ENCODE measurements around the gene SF3B6.

Gene SF3B6

DNA sequence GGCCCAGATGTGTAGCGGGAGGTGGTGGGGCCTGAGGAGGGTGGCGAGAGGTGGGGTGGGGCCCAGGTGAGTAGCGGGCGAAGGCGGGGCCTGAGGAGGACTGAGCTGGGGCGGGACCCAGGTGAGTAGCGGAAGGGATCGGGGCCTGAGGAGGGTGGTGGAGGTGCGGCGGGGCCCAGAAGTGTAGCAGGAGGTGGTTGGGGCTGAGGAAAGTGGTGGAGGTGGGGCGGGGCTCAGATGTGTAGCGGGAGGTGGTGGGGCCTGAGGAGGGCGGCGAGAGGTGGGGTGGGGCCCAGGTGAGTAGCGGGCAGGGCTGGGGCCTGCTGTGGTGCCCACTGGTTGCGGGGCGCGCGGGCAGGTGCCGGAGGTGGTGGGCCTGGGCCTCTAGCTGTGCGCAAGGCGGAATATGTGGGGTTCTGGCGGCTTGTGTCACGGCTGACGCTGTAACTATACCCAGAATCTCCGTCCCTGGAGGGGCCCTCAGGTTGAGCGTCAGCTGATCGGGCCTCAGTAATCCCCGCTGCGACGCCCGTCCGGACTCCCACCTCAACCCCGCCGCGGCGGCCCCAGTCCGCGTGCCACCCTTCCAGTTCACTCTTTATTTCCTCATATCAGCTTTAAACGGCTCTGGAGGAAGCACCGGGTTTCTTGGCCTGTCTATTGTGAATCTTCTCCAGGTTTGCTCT lies 866 bp upstream of the SF3B6 start:
- Histone ChIP-seq H3K27me3 (replicated peaks; ENCODE audit: control insufficient read depth, insufficient read depth, low read length) (no peaks in the 10 kb centered on the region), H3K4me3 (ENCODE audit: low read length) (peak overlapping the region; percentile 98), H3K36me3 (ENCODE audit: control insufficient read depth, insufficient read depth, low read length, severe bottlenecking) (peaks cover 40% of the 10 kb centered on the region), H3K9me3 (ENCODE audit: control insufficient read depth, low read length) (no peaks in the 10 kb centered on the region), H3K9ac (ENCODE audit: low read length) (peak overlapping the region; percentile 83), H3K4me1 (ENCODE audit: control insufficient read depth, insufficient read depth, low read length) (peaks cover 13% of the 10 kb centered on the region)
- DNase-seq (ENCODE audit: low read depth), result peak; percentile 33

DNA sequence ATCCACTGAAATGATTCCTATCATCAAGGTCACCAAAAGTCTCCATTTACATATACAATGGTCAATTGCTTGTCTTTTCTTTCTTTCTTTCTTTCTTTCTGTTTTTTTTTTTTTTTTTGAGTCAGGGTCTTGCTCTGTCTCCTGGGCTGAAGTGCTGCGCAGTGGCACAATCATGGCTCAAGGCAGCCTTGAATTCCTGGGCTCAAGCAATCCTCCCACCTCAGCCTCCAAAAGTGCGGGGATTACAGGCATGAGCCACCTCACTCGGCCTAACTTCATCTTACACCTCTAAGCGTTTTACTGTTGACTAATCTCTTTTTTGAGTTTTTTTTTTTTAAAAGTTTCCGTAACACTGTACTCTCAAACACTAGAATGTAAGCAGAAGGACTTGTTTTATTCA lies 867 bp downstream of the SF3B6 start:
- H3K9ac ChIP-seq (ENCODE audit: low read length), result peak overlapping the region; percentile 94
- peaks cover 13% of the 10 kb centered on the region for H3K4me1 ChIP-seq (ENCODE audit: control insufficient read depth, insufficient read depth, low read length)
- H3K27me3 ChIP-seq (replicated peaks; ENCODE audit: control insufficient read depth, insufficient read depth, low read length), result no peaks in the 10 kb centered on the region
- DNase-seq (ENCODE audit: low read depth), result peak; percentile 21
- no peaks in the 10 kb centered on the region for H3K9me3 ChIP-seq (ENCODE audit: control insufficient read depth, low read length)
- peak overlapping the region; percentile 98 for H3K4me3 ChIP-seq (ENCODE audit: low read length)
- peaks cover 46% of the 10 kb centered on the region for H3K36me3 ChIP-seq (ENCODE audit: control insufficient read depth, insufficient read depth, low read length, severe bottlenecking)

DNA sequence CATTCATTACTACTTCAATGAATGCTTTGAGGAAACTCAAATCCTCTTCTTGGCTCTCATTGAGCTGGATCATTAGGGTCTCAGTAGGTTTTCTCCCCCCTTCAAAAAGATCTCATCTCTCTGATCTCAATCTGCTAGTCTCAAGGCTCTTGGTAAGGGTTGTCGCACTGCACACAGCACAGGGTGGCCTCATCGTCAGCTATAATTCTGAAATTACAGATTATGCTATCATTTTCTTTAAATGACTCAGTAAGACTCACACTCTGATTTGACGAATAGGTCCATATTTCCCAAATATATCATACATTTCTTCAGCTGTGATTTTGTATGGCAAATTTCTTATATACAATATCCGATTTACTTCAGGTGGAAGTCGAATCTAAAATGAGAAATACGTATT lies 2.3 kb downstream of the SF3B6 start:
- no peak overlapping the region for H3K4me3 ChIP-seq (ENCODE audit: low read length)
- H3K36me3 ChIP-seq (ENCODE audit: control insufficient read depth, insufficient read depth, low read length, severe bottlenecking), result peaks cover 45% of the 10 kb centered on the region
- H3K4me1 ChIP-seq (ENCODE audit: control insufficient read depth, insufficient read depth, low read length), result peaks cover 13% of the 10 kb centered on the region

DNA sequence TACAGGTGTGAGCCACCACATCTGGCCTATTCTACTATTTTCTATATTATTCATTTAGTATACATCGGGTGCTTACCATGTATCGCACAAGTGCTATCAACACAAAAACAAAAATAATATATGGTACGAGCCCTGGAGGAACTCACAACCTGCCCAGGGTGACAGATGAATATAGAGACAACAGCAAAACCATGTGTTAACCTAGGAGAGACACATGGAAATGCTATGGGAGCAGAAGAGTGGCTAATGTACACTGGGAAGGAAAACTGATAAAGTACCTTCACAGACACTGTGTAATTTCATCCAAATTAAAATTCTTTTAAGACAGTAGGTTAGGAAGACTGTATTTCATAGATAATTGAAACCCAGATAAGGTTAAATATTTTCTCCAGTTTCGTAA lies 3.9 kb downstream of the SF3B6 start:
- DNase-seq (ENCODE audit: low read depth), result no peak
- peaks cover 58% of the 10 kb centered on the region for H3K36me3 ChIP-seq (ENCODE audit: control insufficient read depth, insufficient read depth, low read length, severe bottlenecking)
- H3K4me1 ChIP-seq (ENCODE audit: control insufficient read depth, insufficient read depth, low read length), result peaks cover 8% of the 10 kb centered on the region

More for the DNA sequence above, 2.3 kb downstream of the SF3B6 start:
- Histone ChIP-seq H3K9me3 (ENCODE audit: control insufficient read depth, low read length) (no peaks in the 10 kb centered on the region), H3K9ac (ENCODE audit: low read length) (no peak overlapping the region), H3K27me3 (replicated peaks; ENCODE audit: control insufficient read depth, insufficient read depth, low read length) (no peaks in the 10 kb centered on the region)
- DNase-seq (ENCODE audit: low read depth), result no peak

DNA sequence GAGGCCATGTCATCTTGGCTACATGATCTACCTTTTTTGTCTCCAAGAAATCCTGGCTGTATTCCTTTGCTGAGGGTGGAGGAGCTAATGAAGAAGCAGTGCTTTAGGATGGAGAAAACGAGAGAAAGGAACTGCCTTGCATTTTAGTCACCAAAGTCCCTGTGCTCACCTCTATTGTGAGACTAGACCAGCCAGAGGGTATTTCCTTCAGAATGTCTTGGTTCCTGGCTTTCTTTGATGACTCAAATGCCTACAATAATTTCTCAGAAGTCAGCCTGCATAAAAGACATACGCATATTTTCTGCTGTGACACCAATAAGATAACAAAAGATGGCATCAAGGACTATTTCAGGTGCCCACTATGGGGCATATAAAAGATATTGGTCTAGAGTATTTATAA lies 10.8 kb downstream of the SF3B6 start:
- Histone ChIP-seq H3K4me1 (ENCODE audit: control insufficient read depth, insufficient read depth, low read length) (no peaks in the 10 kb centered on the region), H3K9me3 (ENCODE audit: control insufficient read depth, low read length) (no peaks in the 10 kb centered on the region), H3K36me3 (ENCODE audit: control insufficient read depth, insufficient read depth, low read length, severe bottlenecking) (peaks cover 33% of the 10 kb centered on the region), H3K4me3 (ENCODE audit: low read length) (no peak overlapping the region), H3K27me3 (replicated peaks; ENCODE audit: control insufficient read depth, insufficient read depth, low read length) (no peaks in the 10 kb centered on the region), H3K9ac (ENCODE audit: low read length) (no peak overlapping the region)
- DNase-seq (ENCODE audit: low read depth), result no peak

More for the DNA sequence above, 3.9 kb downstream of the SF3B6 start:
- no peaks in the 10 kb centered on the region for H3K9me3 ChIP-seq (ENCODE audit: control insufficient read depth, low read length)
- no peak overlapping the region for H3K9ac ChIP-seq (ENCODE audit: low read length)
- no peaks in the 10 kb centered on the region for H3K27me3 ChIP-seq (replicated peaks; ENCODE audit: control insufficient read depth, insufficient read depth, low read length)
- no peak overlapping the region for H3K4me3 ChIP-seq (ENCODE audit: low read length)

DNA sequence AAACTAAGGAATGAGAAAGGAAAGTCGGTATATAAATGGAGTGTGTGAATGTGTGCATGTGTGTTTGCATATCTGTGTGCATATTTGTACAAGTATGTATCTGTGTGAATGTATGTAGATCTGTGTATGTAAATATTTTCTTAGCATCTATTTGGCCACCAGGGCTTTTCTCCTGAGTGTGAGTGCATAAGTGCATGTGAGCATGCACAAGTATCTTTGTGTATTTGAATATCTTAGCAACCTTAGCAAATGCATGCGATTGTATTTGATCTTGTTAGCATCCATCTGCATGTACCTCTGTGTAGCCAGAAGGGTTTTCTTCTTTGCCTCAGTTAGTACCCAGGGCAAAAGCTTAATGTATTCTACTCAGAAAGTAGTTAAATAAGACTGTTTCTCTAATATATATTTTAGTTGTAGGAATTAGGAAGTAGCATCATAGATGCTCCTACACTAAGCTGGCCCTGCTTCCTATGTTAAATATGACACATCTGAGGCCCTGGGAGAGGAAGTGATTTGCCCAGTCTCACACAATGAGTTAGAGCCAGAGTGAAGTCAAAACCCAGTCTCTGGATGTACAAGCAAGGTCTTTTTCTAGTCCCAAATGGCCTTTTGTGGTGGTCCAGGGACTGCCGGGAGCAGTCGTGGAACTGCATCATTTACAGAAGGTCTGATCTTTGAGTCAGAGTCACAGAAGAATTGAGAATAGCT lies 17.4 kb downstream of the SF3B6 start:
- no peak for DNase-seq (ENCODE audit: low read depth)
- H3K4me1 ChIP-seq (ENCODE audit: control insufficient read depth, insufficient read depth, low read length), result no peaks in the 10 kb centered on the region
- H3K36me3 ChIP-seq (ENCODE audit: control insufficient read depth, insufficient read depth, low read length, severe bottlenecking), result no peaks in the 10 kb centered on the region
- no peak overlapping the region for H3K9ac ChIP-seq (ENCODE audit: low read length)
- no peaks in the 10 kb centered on the region for H3K27me3 ChIP-seq (replicated peaks; ENCODE audit: control insufficient read depth, insufficient read depth, low read length)
- H3K9me3 ChIP-seq (ENCODE audit: control insufficient read depth, low read length), result no peaks in the 10 kb centered on the region
- H3K4me3 ChIP-seq (ENCODE audit: low read length), result no peak overlapping the region

DNA sequence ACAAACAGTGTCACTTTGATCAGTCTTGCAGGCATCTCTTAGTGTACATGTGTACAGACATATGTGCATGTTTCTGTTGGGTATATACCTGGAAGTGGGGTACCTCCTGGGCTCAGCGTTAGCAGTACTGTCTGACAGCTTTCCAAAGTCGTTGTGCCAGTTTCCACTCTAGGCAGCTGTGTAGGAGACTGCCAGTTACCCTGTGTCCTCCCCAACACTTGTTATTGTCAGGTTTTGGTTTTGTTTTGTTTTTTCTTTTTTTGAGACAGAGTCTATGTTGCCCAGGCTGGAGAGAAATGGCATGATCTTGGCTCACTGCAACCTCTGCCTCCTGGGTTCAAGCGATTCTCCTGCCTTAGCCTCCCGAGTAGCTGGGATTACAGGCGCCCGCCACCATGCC lies 20.4 kb downstream of the SF3B6 start:
- Histone ChIP-seq H3K4me3 (ENCODE audit: low read length) (no peak overlapping the region), H3K4me1 (ENCODE audit: control insufficient read depth, insufficient read depth, low read length) (no peaks in the 10 kb centered on the region), H3K27me3 (replicated peaks; ENCODE audit: control insufficient read depth, insufficient read depth, low read length) (no peaks in the 10 kb centered on the region), H3K9me3 (ENCODE audit: control insufficient read depth, low read length) (no peaks in the 10 kb centered on the region), H3K9ac (ENCODE audit: low read length) (no peak overlapping the region), H3K36me3 (ENCODE audit: control insufficient read depth, insufficient read depth, low read length, severe bottlenecking) (no peaks in the 10 kb centered on the region)
- no peak for DNase-seq (ENCODE audit: low read depth)

DNA sequence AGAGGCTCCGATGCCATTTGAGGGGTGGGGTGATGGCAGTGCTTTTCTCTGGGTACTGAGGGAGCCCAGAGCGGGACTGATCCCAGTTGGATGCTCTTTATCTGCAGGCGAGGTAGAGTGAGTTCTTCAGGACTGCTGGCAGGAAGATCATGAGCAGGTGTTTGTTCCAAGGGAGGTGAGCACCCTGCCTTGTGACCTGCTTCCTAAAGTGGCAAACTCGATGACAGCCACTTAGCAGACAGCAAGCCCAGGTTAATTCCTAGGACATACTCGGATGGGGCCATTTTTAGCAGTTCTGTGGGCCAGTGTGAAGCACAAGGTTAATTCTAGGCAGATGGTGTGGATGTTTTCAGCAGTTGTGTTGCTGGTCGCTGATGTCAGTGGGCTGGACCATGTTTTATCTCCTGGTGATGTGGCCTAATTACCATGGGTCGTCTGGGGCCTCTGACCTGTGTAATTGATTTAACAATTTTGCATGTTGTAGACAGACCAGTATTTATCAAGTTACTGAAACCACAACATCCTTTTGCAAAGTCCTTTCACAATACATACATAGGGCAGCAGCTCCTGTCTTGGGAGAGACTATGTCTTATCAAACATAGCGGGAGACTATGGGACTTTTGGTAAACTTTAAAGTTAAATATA lies 21.6 kb downstream of the SF3B6 start:
- H3K9ac ChIP-seq (ENCODE audit: low read length), result no peak overlapping the region
- no peaks in the 10 kb centered on the region for H3K9me3 ChIP-seq (ENCODE audit: control insufficient read depth, low read length)
- H3K27me3 ChIP-seq (replicated peaks; ENCODE audit: control insufficient read depth, insufficient read depth, low read length), result no peaks in the 10 kb centered on the region
- no peaks in the 10 kb centered on the region for H3K4me1 ChIP-seq (ENCODE audit: control insufficient read depth, insufficient read depth, low read length)
- no peaks in the 10 kb centered on the region for H3K36me3 ChIP-seq (ENCODE audit: control insufficient read depth, insufficient read depth, low read length, severe bottlenecking)
- no peak for DNase-seq (ENCODE audit: low read depth)
- no peak overlapping the region for H3K4me3 ChIP-seq (ENCODE audit: low read length)

DNA sequence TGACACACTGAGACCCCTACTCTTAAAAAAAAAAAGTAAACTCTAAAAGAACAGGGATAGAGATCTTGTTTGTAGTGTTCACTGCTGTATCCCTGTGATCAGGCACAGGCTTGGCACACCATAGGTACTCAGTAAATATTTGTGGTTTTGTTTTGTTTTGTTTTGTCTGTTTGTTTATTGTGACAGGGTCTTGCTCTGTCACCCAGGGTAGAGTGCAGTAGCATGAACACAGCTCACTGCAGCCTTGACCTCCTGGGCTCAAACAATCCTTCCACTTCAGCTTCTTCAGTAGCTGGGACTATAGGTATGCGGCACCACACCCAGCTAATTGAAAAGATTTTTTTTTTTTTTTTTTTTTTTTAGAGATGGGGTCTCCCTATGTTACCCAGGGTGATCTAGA lies 23.2 kb downstream of the SF3B6 start:
- Histone ChIP-seq H3K4me3 (ENCODE audit: low read length) (no peak overlapping the region), H3K27me3 (replicated peaks; ENCODE audit: control insufficient read depth, insufficient read depth, low read length) (no peaks in the 10 kb centered on the region), H3K9me3 (ENCODE audit: control insufficient read depth, low read length) (no peaks in the 10 kb centered on the region), H3K9ac (ENCODE audit: low read length) (no peak overlapping the region), H3K4me1 (ENCODE audit: control insufficient read depth, insufficient read depth, low read length) (peaks cover 2% of the 10 kb centered on the region), H3K36me3 (ENCODE audit: control insufficient read depth, insufficient read depth, low read length, severe bottlenecking) (no peaks in the 10 kb centered on the region)
- DNase-seq (ENCODE audit: low read depth), result no peak

DNA sequence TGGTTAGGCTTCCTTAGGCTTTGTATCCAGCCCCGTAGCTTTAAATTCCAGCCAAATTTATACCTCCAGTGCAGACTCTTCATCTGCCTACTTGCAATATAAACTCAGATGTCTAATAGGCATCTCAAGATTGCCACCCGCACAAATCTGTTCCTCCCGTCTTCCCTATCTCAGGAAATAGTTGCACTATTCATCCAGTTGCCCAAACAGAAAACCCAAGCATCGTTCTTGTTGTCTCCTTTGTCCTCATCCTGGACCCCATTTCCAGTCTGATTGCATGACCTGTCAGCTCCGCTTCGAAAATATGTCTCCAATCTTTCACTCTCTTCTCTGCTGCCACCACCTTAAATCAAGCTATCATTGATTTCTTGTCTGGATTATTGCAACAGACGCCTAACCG lies 24.3 kb downstream of the SF3B6 start:
- DNase-seq (ENCODE audit: low read depth), result no peak
- Histone ChIP-seq H3K9me3 (ENCODE audit: control insufficient read depth, low read length) (no peaks in the 10 kb centered on the region), H3K27me3 (replicated peaks; ENCODE audit: control insufficient read depth, insufficient read depth, low read length) (no peaks in the 10 kb centered on the region), H3K4me3 (ENCODE audit: low read length) (no peak overlapping the region), H3K9ac (ENCODE audit: low read length) (no peak overlapping the region), H3K36me3 (ENCODE audit: control insufficient read depth, insufficient read depth, low read length, severe bottlenecking) (no peaks in the 10 kb centered on the region), H3K4me1 (ENCODE audit: control insufficient read depth, insufficient read depth, low read length) (peaks cover 2% of the 10 kb centered on the region)

Measured in adipocyte (in vitro differentiated cells).